Subcutaneous adipose tissue (tissue), 4 donors: ENCODE results near the gene FA2H. TPM values are rescaled to one million over a fixed set of nuclear protein-coding genes. Genes with fewer than 3 reads are reported as not detected.

ENCODE experiments used
- CTCF ChIP-seq: fragments of 450-650 bp; IDR thresholded peaks from one replicate; pipeline ENCODE4 v1.5.1; 2016; ENCODE audit warnings: low read depth, mild to moderate bottlenecking, control low read depth, antibody characterized with exemption, moderate library complexity
- total RNA-seq, 4 donors: library from RNA; depleted of rRNA; stranded (reverse); fragments of >200 nt; gene quantifications; one replicate each; pipeline ENCODE4 v1.1.0, GENCODE V29; 2016

FA2H gene
- total RNA-seq, 4 donors from 2014 or later: not detected

GRCh38 chr16:74710401-74710800 is 64.2 kb downstream of the FA2H start:
- TF ChIP-seq CTCF: no peak

GRCh38 chr16:74709441-74709877 is 65.2 kb downstream of the FA2H start:
- no peak for TF ChIP-seq CTCF

GRCh38 chr16:74700438-74701225 is 74.0 kb downstream of the FA2H start, which contains the start of gene MLKL:
TSS of gene MLKL (minus strand) at chr16:74700862. CDS start at chr16:74695757, 5,105 bp downstream.
- TF ChIP-seq CTCF: no peak

GRCh38 chr16:74700116-74700437 is 74.5 kb downstream of the FA2H start:
- no peak for TF ChIP-seq CTCF

GRCh38 chr16:74699666-74700065 is 75.0 kb downstream of the FA2H start:
- no peak for TF ChIP-seq CTCF

- TF ChIP-seq CTCF: no peak
Measured at GRCh38 chr16:74698222-74698621, 76.4 kb downstream of the FA2H start.

- TF ChIP-seq CTCF: no peak
Measured at GRCh38 chr16:74695450-74696422, 78.9 kb downstream of the FA2H start.
